GM18861 (cell line): ENCODE measurements around the gene TDRKH.
A peak's percentile ranks its signal among the peaks of the same experiment; 100 is the strongest.

ENCODE experiments used
- ATAC-seq: cut with Tn5 transposase; IDR thresholded peaks from one replicate; pipeline ENCODE4 v1.9.1; 2021; ENCODE audit not compliant: unreplicated experiment

The TDRKH gene, protein sequence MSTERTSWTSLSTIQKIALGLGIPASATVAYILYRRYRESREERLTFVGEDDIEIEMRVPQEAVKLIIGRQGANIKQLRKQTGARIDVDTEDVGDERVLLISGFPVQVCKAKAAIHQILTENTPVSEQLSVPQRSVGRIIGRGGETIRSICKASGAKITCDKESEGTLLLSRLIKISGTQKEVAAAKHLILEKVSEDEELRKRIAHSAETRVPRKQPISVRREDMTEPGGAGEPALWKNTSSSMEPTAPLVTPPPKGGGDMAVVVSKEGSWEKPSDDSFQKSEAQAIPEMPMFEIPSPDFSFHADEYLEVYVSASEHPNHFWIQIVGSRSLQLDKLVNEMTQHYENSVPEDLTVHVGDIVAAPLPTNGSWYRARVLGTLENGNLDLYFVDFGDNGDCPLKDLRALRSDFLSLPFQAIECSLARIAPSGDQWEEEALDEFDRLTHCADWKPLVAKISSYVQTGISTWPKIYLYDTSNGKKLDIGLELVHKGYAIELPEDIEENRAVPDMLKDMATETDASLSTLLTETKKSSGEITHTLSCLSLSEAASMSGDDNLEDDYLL

DNA sequence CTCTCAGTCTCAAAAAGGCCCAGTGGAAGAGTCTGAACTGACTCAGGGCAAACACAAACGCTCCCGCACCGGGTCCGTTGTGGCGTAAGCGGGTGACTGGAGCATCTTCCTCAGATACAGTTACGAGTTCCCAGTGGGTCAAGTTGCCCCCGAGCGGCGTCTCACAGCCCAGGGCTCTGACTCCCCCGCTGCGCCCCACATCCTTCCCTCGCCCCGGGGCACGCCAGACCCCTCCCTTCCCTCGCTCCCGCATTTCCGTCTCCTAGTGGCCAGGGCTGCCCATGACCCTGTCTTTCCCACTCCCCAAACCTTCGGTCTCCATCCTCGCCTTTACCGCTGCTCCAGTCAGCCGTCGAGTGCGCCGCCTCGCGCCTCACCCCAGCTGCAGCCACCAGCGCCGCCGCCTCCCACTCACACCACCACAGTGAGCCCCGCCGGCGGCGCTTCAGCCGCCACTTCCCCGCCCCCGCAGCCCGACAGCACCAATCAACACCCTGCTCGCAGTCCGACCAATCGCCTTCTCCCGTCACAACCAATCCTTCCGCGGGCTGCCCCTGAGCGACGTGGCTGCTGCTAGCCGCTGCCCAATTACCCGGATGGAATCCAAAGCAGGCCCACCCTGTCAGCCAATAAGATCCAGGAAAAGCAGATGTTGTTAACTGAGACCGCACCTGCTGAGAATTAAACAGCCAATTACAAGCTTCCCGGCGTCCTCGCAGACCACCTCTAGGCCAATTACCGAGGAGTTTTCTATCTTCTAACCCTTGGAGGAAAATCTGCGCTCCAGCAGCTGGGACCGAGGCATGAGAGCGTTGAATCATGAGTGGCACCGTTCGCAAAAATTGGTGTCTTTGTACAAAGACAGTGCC, at the start of gene TDRKH:
TSS of gene TDRKH (minus strand) at position 430 of the 869 bp plus-strand sequence. CDS start 7,478 bp downstream, outside the sequence.
- ATAC-seq = peak; percentile 88

- ATAC-seq = no peak
These were observed 49.4 kb upstream of the TDRKH start, which contains the start of gene C2CD4D for GRCh38 chr1:151839457-151840403. Gene C2CD4D, minus strand, starts transcription at chr1:151839820. Its CDS starts 831 bp downstream, at chr1:151838989.

DNA sequence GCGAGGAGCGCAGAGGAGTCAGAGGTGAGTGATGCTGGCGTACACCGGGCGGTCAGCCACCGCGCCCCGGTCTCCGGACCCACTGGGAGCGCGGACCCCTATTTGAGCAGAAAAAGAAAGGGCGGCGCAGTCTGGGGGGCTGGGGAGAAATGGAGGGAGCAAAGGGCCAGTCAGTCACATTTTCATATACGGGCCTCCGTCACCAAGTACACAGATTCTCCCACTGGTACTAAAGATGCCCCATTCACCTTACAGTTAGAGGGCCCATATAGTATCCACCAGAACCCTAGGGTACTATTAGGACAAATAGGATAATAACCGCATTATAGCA, 48.7 kb upstream of the TDRKH start:
- ATAC-seq = no peak

- ATAC-seq = no peak
These were observed 48.2 kb upstream of the TDRKH start for GRCh38 chr1:151838222-151839081.

- no peak for ATAC-seq
These were observed 47.6 kb upstream of the TDRKH start for GRCh38 chr1:151837884-151838221.

GRCh38 chr1:151837197-151837596, 46.9 kb upstream of the TDRKH start:
- ATAC-seq = no peak

DNA sequence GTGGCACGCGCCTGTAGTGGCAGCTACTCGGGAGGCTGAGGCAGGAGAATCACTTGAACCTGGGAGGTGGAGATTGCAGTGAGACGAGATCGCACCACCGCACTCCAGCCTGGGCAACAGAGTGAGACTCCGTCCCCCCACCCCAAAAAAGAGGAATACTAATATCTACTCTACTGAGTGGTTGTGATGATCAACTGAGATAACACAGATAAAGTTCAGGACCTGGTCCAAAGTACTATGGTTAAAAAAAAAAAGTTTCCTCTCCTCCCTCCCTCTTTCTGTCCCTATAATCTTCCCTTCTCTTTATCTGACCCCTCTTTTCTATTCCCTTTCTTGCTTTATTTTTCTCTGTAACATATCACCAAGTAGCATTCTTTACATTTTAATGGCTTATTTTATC, 45.3 kb upstream of the TDRKH start:
- ATAC-seq = no peak

DNA sequence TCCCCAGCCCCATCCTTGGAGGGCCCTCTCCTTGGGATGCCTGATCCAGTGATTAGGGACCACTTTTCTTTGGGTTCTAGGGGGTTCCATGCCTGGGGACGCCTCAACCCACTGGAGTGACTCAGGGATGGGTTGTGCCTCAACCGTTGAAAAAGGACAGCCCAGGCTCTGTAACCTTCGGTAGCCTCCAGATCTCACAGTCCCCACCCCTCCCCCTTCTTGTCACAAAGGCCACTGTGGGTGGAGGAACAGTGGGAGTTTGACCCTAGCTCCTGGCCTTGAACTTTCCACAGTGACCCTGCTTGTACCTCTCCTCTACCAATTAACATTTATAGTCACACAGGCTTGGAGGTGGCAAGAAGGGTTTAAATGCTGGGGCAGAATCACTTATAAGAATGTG, 43.9 kb upstream of the TDRKH start:
- no peak for ATAC-seq

DNA sequence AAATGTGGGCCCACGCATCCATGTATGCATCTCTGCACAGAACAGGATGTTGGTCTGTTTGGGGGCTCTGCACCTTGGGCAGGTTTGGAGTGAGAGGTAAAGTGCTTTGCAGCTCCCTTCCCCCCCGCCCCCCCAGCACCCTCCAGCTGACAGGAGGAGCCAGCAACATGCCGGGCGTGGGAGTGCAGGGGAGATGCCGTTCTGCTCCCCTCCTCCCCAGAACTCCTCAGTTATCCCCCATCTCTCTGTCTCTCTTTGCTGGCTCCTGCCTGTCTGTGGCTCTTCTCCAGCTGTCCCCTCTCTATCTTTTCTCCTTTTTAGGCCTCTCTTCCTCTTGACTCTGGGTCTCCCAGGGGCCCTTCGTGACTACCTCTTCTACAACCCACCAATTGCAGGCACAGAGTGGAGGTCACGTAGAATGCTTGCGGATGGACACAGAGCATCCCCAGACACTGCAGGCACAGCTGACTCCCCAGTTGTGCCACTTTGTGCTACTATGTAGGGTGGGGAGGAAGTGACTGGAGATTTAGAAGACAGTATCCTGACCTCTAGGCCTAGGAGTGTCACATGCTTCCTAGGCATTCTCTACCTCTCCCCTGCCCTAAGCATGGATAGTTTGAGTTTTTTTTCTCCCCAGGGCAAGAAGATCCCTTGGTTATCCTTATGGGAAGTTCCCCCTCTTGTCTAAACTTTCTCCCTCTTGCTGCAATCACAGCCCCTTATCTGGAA, 43.0 kb upstream of the TDRKH start:
- ATAC-seq = no peak

DNA sequence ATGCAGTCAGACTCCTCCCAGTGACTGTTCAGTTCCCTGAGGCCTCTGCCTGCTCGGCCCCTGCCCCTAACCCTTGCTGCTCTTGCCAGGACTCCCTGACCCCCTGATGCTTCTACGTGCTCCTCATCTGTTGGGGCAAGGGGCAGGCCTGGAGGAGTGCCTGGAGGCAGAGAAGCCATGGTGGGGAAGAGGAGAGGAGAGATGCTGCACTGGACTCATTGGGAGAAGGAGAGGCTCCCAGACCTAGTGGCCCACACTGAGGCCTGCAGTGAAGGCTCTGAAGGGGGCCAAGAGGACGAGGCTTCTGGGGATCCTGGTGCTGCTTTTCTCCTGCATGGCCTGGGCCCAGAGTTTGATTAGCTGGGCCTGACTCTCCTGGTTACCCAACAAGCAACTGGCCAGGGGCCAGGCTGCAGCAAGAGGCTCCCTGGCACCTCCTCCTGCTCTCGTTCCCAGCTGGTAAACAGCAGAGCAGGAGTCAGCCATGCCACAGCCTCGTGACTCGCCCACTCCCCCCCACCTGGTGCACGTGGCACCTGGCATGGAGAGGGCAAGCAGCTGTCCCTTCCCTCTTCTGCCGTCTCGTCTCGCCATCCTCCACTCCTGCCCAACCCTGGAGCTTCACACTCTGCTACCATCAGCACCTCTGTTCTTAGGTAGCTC, 42.1 kb upstream of the TDRKH start:
- no peak for ATAC-seq

DNA sequence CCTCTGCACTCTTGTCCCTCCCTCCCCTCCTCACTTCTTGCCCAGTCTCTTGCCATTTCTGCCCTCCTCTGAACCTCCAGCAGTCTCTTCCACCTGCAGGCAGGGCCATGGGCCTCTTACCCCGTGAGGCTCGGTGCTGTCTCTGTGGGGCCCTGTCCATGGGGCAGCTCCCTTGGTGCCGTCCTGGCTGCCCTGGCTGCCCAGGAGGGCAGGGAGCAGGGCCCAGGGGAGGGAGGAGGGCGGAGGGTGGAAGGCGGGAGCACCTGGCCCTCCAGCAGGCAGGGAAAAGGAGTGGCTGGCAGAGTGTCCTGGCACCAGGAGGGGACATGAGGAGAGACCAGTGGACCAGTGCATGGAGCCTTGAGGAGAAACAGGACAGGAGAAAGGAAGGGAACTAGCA, 41.3 kb upstream of the TDRKH start, which contains the start of gene RORC:
TSS of gene RORC (minus strand) at position 198 of the 400 bp plus-strand sequence. CDS start at position 160, 38 bp downstream.
- ATAC-seq = no peak

- ATAC-seq = no peak
These were observed 40.9 kb upstream of the TDRKH start for GRCh38 chr1:151831256-151831591.

DNA sequence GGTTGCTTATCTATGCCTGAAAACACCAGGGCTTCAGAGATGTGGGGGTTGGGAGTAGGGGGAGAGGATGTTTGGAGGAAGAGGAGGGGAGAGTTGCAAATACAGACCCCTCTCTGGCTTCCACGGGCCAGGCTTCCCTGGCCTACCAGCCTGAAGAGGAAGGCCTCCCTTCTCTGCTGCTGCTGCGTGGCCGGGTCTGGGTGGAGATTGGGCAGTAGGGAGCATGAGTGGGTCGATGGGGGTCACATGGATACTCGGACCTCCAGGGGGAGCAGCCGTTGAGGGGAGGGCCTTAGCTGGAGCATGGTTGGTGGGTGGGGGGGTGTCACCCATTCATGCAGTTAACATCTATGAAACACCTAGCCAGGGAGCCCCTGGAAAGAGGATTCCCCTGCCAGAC, 39.8 kb upstream of the TDRKH start:
- ATAC-seq = no peak

- no peak for ATAC-seq
These were observed 39.2 kb upstream of the TDRKH start for GRCh38 chr1:151829352-151830046.

DNA sequence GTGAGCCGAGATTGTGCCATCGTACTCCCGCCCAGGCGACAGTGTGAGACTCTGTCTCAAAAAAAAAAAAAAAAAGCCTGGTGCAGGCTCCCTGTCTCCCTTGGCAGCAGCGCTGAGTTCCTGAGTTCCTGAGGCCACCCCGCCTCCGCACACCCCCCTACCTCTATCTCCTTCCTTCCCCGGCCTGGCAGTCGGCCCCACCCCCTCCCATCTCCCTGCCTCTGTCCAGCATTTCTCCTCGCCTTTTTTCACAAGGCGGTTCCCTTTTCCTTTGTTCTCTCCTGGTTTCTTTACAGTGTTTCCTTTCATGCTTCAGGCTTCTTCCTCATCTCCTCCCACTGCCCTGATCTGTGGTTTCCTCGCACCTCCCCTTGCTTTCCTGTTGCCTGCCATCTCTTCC, 38.6 kb upstream of the TDRKH start:
- no peak for ATAC-seq

- ATAC-seq = no peak
These were observed 37.6 kb upstream of the TDRKH start for GRCh38 chr1:151827853-151828252.

GRCh38 chr1:151825751-151826660, 35.7 kb upstream of the TDRKH start:
- no peak for ATAC-seq
